H1 (cell line): Measurements from ENCODE around the gene FNDC1. TPM values are rescaled to one million over a fixed set of nuclear protein-coding genes. Genes with fewer than 3 reads are reported as not detected.

Experiments used
- CTBP2 ChIP-seq: IDR thresholded peaks from 2 replicates; pipeline ENCODE4 v1.7.0; 2011; ENCODE audit warnings: borderline replicate concordance, mild to moderate bottlenecking, moderate library complexity, mixed read lengths, low read length; ENCODE audit not compliant: insufficient read depth, insufficient read length
- SP4 ChIP-seq: IDR thresholded peaks from 2 replicates; pipeline ENCODE4 v1.6.1; 2012; ENCODE audit warnings: low read length, inconsistent platforms
- polyA plus RNA-seq, 7 experiments: library from polyadenylated mRNA; depleted of rRNA in 3 of 7; stranded (reverse) in 5 of 7; unstranded in 2 of 7; fragments of >200 nt in 5 of 7; fragments of 200-250 nt in 2 of 7; gene quantifications; 1 replicate in 5 of 7; 2 replicates in 1 of 7; 4 replicates in 1 of 7; pipeline versions ENCODE4 v1.2.1 to v1.2.3, GENCODE V29; 2011 to 2013; ENCODE audit warnings: missing spikeins in 2 of 7, mixed read lengths in 2 of 7
- total RNA-seq: library from RNA; stranded (reverse); fragmentation: NEBNext Ultra II Directional; extraction: Animal tissue kit (Norgen Biotek cat#: 25700); gene quantifications from 2 replicates; pipeline ENCODE4 v1.2.1, GENCODE V29; 2021

FNDC1 gene
- total and polyA plus RNA-seq, 2 of the 8 experiments (the other 6 are each of a cell fraction or from before 2014, with no cell fraction given): 0.06 to 0.30 TPM

DNA sequence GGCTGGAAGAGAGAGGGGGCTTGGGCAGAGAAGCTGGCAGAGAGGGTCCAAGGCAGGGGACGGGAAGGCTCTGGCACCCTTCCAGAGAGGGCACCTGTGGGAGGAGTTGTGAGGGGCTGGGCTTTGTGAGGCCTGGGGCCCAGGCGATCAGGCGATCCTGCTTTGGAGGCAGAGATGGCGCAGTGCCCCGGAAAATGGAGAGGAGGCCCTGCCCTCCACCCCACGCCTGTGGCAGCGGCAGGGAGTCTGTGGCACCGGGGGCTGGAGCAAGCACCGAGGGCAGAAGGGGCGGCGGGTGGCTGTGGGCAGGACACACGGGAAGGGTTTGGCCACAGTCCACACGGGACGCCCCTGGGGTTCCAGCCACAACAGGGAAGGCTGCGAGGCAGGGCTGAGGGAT, 36.5 kb upstream of the FNDC1 start (continued):
- TF ChIP-seq CTBP2 (no peak), SP4 (no peak)
